A673 (cell line): ENCODE data around the gene ZBTB38.

Source experiments
- EZH2 ChIP-seq: fragments of 200-600 bp; sonication (generic); IDR thresholded peaks from 2 replicates; pipeline ENCODE4 v1.6.1; 2017; ENCODE audit warnings: borderline replicate concordance, low read depth, mild to moderate bottlenecking, mixed read lengths, antibody characterized with exemption, low read length; ENCODE audit not compliant: poor library complexity, severe bottlenecking
- TF ChIP-seq, protein P1 (sequence below): fragments of 300-800, 200-600 bp; sonication (generic); conservative IDR thresholded peaks from 2 replicates; pipeline ENCODE4 v1.5.1; 2017; ENCODE audit warnings: low read depth, mild to moderate bottlenecking, antibody characterized with exemption, low read length, moderate library complexity, mixed read lengths

- TF ChIP-seq, protein P1, sequence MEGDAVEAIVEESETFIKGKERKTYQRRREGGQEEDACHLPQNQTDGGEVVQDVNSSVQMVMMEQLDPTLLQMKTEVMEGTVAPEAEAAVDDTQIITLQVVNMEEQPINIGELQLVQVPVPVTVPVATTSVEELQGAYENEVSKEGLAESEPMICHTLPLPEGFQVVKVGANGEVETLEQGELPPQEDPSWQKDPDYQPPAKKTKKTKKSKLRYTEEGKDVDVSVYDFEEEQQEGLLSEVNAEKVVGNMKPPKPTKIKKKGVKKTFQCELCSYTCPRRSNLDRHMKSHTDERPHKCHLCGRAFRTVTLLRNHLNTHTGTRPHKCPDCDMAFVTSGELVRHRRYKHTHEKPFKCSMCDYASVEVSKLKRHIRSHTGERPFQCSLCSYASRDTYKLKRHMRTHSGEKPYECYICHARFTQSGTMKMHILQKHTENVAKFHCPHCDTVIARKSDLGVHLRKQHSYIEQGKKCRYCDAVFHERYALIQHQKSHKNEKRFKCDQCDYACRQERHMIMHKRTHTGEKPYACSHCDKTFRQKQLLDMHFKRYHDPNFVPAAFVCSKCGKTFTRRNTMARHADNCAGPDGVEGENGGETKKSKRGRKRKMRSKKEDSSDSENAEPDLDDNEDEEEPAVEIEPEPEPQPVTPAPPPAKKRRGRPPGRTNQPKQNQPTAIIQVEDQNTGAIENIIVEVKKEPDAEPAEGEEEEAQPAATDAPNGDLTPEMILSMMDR = no peak
- TF ChIP-seq EZH2 = no peak
Measured at GRCh38 chr3:141354517-141354916, 13.8 kb upstream of the ZBTB38 start.
